NCI-H187 treated with DMSO at 0.1 percent for 48 hours (cell line): ENCODE data around the gene GPR150.

ENCODE experiments used
- DNase-seq: peaks from one replicate; lab custom pipeline; 2025; lab: John Stamatoyannopoulos, UW

Gene GPR150

GRCh38 chr5:95620030-95620869 lies at the start of gene GPR150:
GPR150 (plus strand) TSS chr5:95620087; CDS start chr5:95620276, 189 bp downstream.
- DNase-seq: no peak

- no peak for DNase-seq
Observed at GRCh38 chr5:95572016-95572415, 47.9 kb upstream of the GPR150 start.

- no peak for DNase-seq
Observed at GRCh38 chr5:95581576-95581975, 38.3 kb upstream of the GPR150 start.

GRCh38 chr5:95583992-95584391 lies 35.9 kb upstream of the GPR150 start:
- DNase-seq: no peak

- DNase-seq: no peak
Observed at GRCh38 chr5:95590880-95591279, 29.0 kb upstream of the GPR150 start.

GRCh38 chr5:95591490-95591901 lies 28.4 kb upstream of the GPR150 start:
- no peak for DNase-seq

GRCh38 chr5:95595289-95595931 lies 24.5 kb upstream of the GPR150 start:
- DNase-seq: no peak

- no peak for DNase-seq
Observed at GRCh38 chr5:95599252-95599651, 20.6 kb upstream of the GPR150 start.

GRCh38 chr5:95600557-95600956 lies 19.3 kb upstream of the GPR150 start:
- DNase-seq: no peak

- no peak for DNase-seq
Observed at GRCh38 chr5:95605786-95606185, 14.1 kb upstream of the GPR150 start.

- no peak for DNase-seq
Observed at GRCh38 chr5:95606419-95606818, 13.5 kb upstream of the GPR150 start.

- DNase-seq: no peak
Observed at GRCh38 chr5:95609711-95610110, 10.2 kb upstream of the GPR150 start.

- no peak for DNase-seq
Observed at GRCh38 chr5:95610546-95610945, 9.3 kb upstream of the GPR150 start.

- no peak for DNase-seq
Observed at GRCh38 chr5:95611396-95611795, 8.5 kb upstream of the GPR150 start.

GRCh38 chr5:95613514-95613913 lies 6.4 kb upstream of the GPR150 start:
- DNase-seq: no peak

GRCh38 chr5:95615164-95615467 lies 4.8 kb upstream of the GPR150 start:
- no peak for DNase-seq

GRCh38 chr5:95617057-95617456 lies 2.8 kb upstream of the GPR150 start:
- DNase-seq: no peak

- no peak for DNase-seq
Observed at GRCh38 chr5:95619096-95619495, 791 bp upstream of the GPR150 start.

- no peak for DNase-seq
Observed at GRCh38 chr5:95619514-95620029, 315 bp upstream of the GPR150 start.

- no peak for DNase-seq
Observed at GRCh38 chr5:95620870-95621838, 1.3 kb downstream of the GPR150 start.

GRCh38 chr5:95621839-95622629 lies 2.1 kb downstream of the GPR150 start:
- no peak for DNase-seq
